Colon (tissue), 2 donors: ENCODE results near the gene CARM1.
"Not testable (repeated sequence)": the region's sequence is repeated elsewhere in the genome, so short reads cannot be mapped to it uniquely, and the experiment has no call there.

Experiments
- FAIRE-seq: peaks from 2 replicates; lab custom pipeline; 2012; peaks lifted over from hg19 to GRCh38; lab: Jason Lieb, UNC
- donor health status: control.
- donor health status: control.

The CARM1 gene

GRCh38 chr19:10870955-10871603 lies at the start of gene CARM1:
TSS of gene CARM1 (plus strand) at chr19:10871553. CDS start at chr19:10871703, 150 bp downstream.
- FAIRE-seq, result no peak

GRCh38 chr19:10823690-10824089 lies 47.7 kb upstream of the CARM1 start:
- FAIRE-seq, result no peak

GRCh38 chr19:10826231-10826630 lies 45.1 kb upstream of the CARM1 start:
- no peak for FAIRE-seq

- no peak for FAIRE-seq
Observed at GRCh38 chr19:10826846-10827245, 44.5 kb upstream of the CARM1 start.

GRCh38 chr19:10828981-10829821 lies 42.2 kb upstream of the CARM1 start:
- no peak for FAIRE-seq

GRCh38 chr19:10829967-10830366 lies 41.4 kb upstream of the CARM1 start:
- FAIRE-seq, result no peak

GRCh38 chr19:10830370-10830769 lies 41.0 kb upstream of the CARM1 start:
- no peak for FAIRE-seq

- FAIRE-seq, result no peak
Observed at GRCh38 chr19:10830931-10831779, 40.2 kb upstream of the CARM1 start.

- FAIRE-seq, result no peak
Observed at GRCh38 chr19:10831987-10832938, 39.1 kb upstream of the CARM1 start.

- FAIRE-seq, result no peak
Observed at GRCh38 chr19:10832939-10833296, 38.4 kb upstream of the CARM1 start.

GRCh38 chr19:10835089-10835753 lies 36.1 kb upstream of the CARM1 start:
- no peak for FAIRE-seq

GRCh38 chr19:10835754-10836478 lies 35.4 kb upstream of the CARM1 start, which contains the start of gene TMED1:
TSS of gene TMED1 (minus strand) at chr19:10836212. CDS start at chr19:10836191, 21 bp downstream.
- no peak for FAIRE-seq

- no peak for FAIRE-seq
Observed at GRCh38 chr19:10836479-10837330, 34.6 kb upstream of the CARM1 start.

- FAIRE-seq, result not testable (repeated sequence)
Observed at GRCh38 chr19:10837649-10838048, 33.7 kb upstream of the CARM1 start.

GRCh38 chr19:10838377-10838776 lies 33.0 kb upstream of the CARM1 start:
- no peak for FAIRE-seq

- no peak for FAIRE-seq
Observed at GRCh38 chr19:10839114-10840050, 32.0 kb upstream of the CARM1 start.

GRCh38 chr19:10842788-10843187 lies 28.6 kb upstream of the CARM1 start:
- FAIRE-seq, result no peak
